ENCODE results near the gene RADIL.

The RADIL gene

GRCh38 chr7:4784799-4785198 lies 98.7 kb downstream of the RADIL start:
- TF ChIP-seq GATA3 (IDR thresholded peaks at IDR 0.05; ENCODE audit: low read depth, low read length) (no peak), GATA2 (IDR thresholded peaks at IDR 0.05; ENCODE audit: low read depth, low read length) (no peak)

- TF ChIP-seq GATA3 (IDR thresholded peaks at IDR 0.05; ENCODE audit: low read depth, low read length) = no peak
- TF ChIP-seq GATA2 (IDR thresholded peaks at IDR 0.05; ENCODE audit: low read depth, low read length) = no peak
These were observed 99.7 kb downstream of the RADIL start for GRCh38 chr7:4783762-4784351.

GRCh38 chr7:4783292-4783652 lies 100.2 kb downstream of the RADIL start:
- no peak for TF ChIP-seq GATA3 (IDR thresholded peaks at IDR 0.05; ENCODE audit: low read depth, low read length)
- TF ChIP-seq GATA2 (IDR thresholded peaks at IDR 0.05; ENCODE audit: low read depth, low read length) = no peak

DNA sequence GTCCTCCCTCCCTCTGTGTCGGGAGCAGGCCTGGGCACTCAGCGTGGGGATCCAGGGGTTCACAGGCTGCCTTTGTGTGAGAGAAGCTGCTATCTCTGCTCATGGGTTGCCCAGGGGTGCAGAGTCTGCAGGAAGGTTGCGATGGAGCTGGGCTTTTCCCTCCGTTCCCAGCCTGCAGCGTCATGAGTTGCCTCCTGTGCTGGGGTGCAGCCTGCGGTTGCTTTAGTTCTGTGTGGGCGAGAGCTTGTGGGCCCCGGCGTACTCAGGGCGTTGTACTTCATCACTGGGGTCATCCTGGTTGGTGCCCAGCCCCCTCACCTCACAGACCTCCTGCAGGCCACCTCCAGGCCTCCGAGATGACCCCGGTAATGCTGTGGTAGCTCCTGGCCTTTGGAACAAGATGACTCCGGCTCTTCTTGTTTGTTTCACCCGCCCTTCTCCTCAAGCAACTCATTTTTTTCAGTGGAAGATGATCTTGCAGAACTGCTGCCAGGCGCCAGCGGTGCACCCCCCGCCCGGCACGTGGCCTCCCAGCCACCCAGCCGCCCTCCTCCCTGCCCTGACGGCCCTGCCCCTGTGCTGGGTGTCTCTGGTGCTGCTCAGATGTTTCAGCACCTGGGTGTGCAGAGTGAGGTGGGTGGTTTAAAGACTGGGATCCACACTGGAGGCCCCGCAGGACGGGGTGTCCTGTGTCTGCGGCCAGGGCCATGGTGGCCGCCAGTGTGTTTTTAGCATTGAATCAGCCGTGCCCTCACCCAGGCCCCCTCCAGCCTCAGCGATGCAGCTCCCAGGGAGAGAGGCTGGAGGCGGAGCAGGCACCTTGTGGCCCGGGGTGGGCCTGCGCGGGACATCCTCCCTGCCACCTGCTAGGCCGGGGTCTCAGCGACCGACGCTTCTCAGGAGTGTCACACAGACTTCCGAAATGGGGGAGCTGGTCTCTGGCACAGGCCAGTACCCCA lies 100.9 kb downstream of the RADIL start:
- TF ChIP-seq GATA3 (IDR thresholded peaks at IDR 0.05; ENCODE audit: low read depth, low read length) (no peak), GATA2 (IDR thresholded peaks at IDR 0.05; ENCODE audit: low read depth, low read length) (no peak)

DNA sequence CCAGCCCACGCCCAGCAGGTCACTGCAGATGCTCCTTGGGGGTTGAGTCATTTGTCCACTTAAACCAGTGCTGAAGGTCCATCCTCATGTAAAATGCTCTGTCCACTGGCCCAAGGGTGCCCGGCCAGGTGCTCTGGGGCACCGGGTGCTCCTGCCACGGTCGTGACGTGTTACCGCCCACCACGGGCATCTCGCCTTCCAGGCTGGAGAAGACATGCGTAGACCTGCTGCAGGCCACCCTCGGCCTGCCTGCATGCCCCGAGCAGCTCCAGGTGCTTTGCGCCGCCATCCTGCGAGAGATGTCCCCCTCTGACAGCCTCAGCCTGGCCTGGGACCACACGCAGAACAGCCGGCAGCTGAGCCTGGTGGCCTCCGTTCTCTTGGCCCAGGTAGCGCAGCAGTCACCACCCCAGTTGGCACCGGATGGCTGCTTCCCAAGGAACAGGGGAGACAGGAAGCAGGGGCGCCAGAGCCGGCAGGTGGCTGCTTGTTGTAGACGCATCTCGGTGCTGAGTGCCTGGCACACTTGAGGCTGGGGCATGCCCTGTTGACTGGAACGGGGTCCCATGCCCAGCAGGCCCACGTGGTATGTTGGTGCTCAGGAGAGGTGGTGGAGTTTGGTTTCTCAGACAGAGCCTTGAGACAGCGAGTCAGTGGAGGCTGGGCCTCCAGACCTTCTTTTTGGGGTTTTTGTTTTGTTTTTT lies 102.0 kb downstream of the RADIL start:
- TF ChIP-seq GATA2 (IDR thresholded peaks at IDR 0.05; ENCODE audit: low read depth, low read length) (no peak), GATA3 (IDR thresholded peaks at IDR 0.05; ENCODE audit: low read depth, low read length) (no peak)

GRCh38 chr7:4779118-4779517 lies 104.4 kb downstream of the RADIL start:
- TF ChIP-seq GATA2 (IDR thresholded peaks at IDR 0.05; ENCODE audit: low read depth, low read length) (no peak), GATA3 (IDR thresholded peaks at IDR 0.05; ENCODE audit: low read depth, low read length) (no peak)

DNA sequence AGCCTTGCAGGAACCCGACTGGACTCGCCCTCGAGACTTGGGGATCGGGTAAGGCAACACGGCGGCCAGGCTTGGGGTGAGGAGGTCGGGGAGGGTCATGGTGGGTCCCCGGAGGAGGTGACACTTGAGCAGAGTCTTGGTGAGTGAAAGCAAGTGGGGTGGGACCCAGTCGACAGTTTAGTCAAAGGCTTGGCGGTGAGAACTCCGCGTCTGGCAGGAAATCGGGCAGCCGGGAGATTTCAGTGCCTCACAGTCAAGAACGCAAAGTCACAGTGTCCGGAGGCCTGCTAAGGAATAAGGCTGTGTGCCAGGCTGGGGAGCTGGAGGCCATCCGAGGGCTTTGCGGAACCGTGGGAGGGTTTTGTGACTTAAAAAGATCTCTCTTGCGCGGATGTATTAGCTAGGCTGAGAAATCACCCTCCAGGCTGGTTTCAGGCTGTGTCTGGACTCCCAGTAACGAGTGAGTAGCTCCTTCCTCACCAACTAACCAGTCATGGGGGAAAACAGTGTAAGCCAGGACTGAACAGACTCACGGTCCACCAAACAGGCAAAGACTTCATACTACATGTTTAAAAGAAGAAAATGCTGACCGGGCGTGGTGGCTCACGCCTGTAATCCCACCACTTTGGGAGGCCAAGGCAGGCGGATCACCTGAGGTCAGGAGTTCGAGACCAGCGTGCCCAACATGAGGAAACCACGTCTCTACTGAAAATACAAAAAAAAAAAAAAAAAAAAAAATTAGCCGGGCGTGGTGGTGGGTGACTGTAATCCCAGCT lies 107.5 kb downstream of the RADIL start:
- no peak for TF ChIP-seq GATA3 (IDR thresholded peaks at IDR 0.05; ENCODE audit: low read depth, low read length)
- TF ChIP-seq GATA2 (IDR thresholded peaks at IDR 0.05; ENCODE audit: low read depth, low read length) = no peak

DNA sequence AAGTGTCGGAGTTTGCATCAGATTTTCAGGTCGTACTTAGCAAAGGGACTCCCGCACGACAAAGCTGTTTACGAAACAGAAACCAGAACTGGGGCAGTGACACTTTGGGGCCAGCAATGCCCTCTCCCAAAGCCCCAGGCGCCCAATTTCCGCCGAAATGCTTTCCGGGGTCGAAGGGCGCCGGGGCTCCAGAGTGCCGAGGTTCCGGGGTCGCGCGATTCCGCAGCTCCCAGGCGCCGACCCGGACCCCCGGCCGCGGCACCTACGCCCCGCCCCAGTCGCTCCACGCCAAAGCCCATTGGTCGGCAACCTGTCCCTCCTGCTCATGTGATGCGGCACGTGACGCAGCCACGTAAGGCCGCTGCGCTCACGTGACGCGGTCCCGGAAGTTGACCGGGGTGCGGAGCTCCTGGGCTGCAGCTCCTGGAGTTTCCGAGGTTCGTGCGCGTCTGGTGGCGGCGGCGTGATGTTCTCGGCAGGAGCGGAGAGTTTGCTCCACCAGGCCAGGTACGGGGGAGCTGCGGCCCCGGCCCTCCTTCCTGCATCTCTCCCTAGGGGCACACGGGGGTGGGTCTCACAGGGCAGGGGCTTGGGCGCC lies 108.2 kb downstream of the RADIL start, which contains the start of gene AP5Z1:
Gene AP5Z1 (plus strand): TSS at position 374 of the 598 bp plus-strand sequence. CDS start 93 bp downstream, at position 467.
- TF ChIP-seq GATA3 (IDR thresholded peaks at IDR 0.05; ENCODE audit: low read depth, low read length) (no peak), GATA2 (IDR thresholded peaks at IDR 0.05; ENCODE audit: low read depth, low read length) (no peak)

DNA sequence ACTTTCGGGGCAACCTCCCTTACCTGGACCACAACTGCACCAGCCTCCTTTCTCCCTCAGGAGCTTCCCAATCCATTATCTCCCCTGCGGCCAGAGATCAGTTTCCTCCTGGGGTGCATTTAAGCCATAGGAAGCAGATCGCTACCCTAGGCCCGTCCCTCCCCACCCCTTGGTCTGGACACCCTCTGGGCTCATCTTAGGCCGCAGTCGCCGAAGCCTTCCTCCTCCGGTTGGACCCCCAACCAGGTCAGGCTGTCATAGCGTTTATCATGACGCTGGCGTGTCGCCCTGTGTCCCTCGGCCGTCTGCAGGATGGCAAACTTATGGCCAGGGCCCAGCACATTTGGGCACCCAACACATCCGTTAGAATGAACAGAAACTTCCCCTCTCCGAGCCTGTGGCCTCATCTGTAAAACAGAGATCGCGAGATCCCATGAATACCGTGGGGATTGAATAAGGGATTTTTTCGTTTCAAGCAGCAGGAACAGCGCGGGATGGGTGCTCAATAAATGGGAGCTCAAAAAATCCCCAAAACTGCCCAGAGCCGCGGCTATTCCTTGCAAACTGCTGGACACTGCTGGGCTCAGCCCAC lies 108.8 kb downstream of the RADIL start:
- TF ChIP-seq GATA2 (IDR thresholded peaks at IDR 0.05; ENCODE audit: low read depth, low read length) (no peak), GATA3 (IDR thresholded peaks at IDR 0.05; ENCODE audit: low read depth, low read length) (no peak)

GRCh38 chr7:4774007-4774406 lies 109.5 kb downstream of the RADIL start:
- TF ChIP-seq GATA2 (IDR thresholded peaks at IDR 0.05; ENCODE audit: low read depth, low read length) = no peak
- TF ChIP-seq GATA3 (IDR thresholded peaks at IDR 0.05; ENCODE audit: low read depth, low read length) = no peak

- TF ChIP-seq GATA3 (IDR thresholded peaks at IDR 0.05; ENCODE audit: low read depth, low read length) = no peak
- TF ChIP-seq GATA2 (IDR thresholded peaks at IDR 0.05; ENCODE audit: low read depth, low read length) = no peak
These were observed 111.2 kb downstream of the RADIL start for GRCh38 chr7:4772306-4772705.

GRCh38 chr7:4771737-4772136 lies 111.8 kb downstream of the RADIL start:
- TF ChIP-seq GATA2 (IDR thresholded peaks at IDR 0.05; ENCODE audit: low read depth, low read length) (no peak), GATA3 (IDR thresholded peaks at IDR 0.05; ENCODE audit: low read depth, low read length) (no peak)

GRCh38 chr7:4770886-4771285 lies 112.6 kb downstream of the RADIL start:
- TF ChIP-seq GATA3 (IDR thresholded peaks at IDR 0.05; ENCODE audit: low read depth, low read length) (no peak), GATA2 (IDR thresholded peaks at IDR 0.05; ENCODE audit: low read depth, low read length) (no peak)

Data from SH-SY5Y (cell line).